Neural cell (in vitro differentiated cells): ENCODE results near the gene FITM2. TPM values are rescaled to one million over a fixed set of nuclear protein-coding genes. Genes with fewer than 3 reads are reported as not detected.

ENCODE experiments used
- H2AFZ ChIP-seq: fragments of 200-600, 300-800 bp; sonication (generic), shearing (Covaris generic); 2 replicates; pipeline ENCODE4 v1.6.0; 2014; ENCODE audit warnings: low read depth, mild to moderate bottlenecking, antibody characterized with exemption, low read length, moderate library complexity
- H3F3A ChIP-seq: fragments of 200-600 bp; shearing (Covaris generic); 2 replicates; pipeline ENCODE4 v1.6.1; 2016; ENCODE audit warnings: mild to moderate bottlenecking, moderate library complexity, mixed read lengths, antibody characterized with exemption, low read length; ENCODE audit not compliant: insufficient read depth, poor library complexity, severe bottlenecking
- H3K27ac ChIP-seq: fragments of 200-600, 300-800 bp; sonication (generic), shearing (Covaris generic); 2 replicates; pipeline ENCODE4 v1.5.1; 2014; ENCODE audit warnings: mild to moderate bottlenecking, low read length, moderate library complexity
- H3K27me3 ChIP-seq: fragments of 300-800, 200-600 bp; sonication (generic), shearing (Covaris generic); 2 replicates; pipeline ENCODE4 v1.6.0; 2014; ENCODE audit warnings: mild to moderate bottlenecking, low read depth, low read length, moderate library complexity; ENCODE audit not compliant: insufficient read depth
- H3K36me3 ChIP-seq: fragments of 300-800, 200-600 bp; sonication (generic), shearing (Covaris generic); 2 replicates; pipeline ENCODE4 v1.5.1; 2014; ENCODE audit warnings: mild to moderate bottlenecking, antibody characterized with exemption, low read length, moderate library complexity; ENCODE audit not compliant: insufficient read depth
- H3K4me2 ChIP-seq: fragments of 300-800, 200-600 bp; sonication (generic), shearing (Covaris generic); 2 replicates; pipeline ENCODE4 v1.6.0; 2014; ENCODE audit warnings: mild to moderate bottlenecking, low read length
- H3K4me3 ChIP-seq: fragments of 300-800, 200-600 bp; sonication (generic), shearing (Covaris generic); 2 replicates; pipeline ENCODE4 v1.5.1; 2014; ENCODE audit warnings: mild to moderate bottlenecking, low read length, moderate library complexity
- H3K79me2 ChIP-seq: fragments of 200-600 bp; shearing (Covaris generic); replicated peaks from 2 replicates; pipeline ENCODE4 v1.6.0; 2014; ENCODE audit warnings: mild to moderate bottlenecking, low read length, moderate library complexity; ENCODE audit not compliant: insufficient read depth
- H3K9ac ChIP-seq: fragments of 300-800, 200-600 bp; sonication (generic), shearing (Covaris generic); 2 replicates; pipeline ENCODE4 v1.6.1; 2016; ENCODE audit warnings: mild to moderate bottlenecking, low read length, mixed read lengths
- H3K9me2 ChIP-seq: fragments of 200-600 bp; shearing (Covaris generic); 2 replicates; pipeline ENCODE4 v1.6.1; 2016; ENCODE audit warnings: mild to moderate bottlenecking, low read length, mixed read lengths; ENCODE audit not compliant: insufficient read depth
- H3K9me3 ChIP-seq: fragments of 200-600, 300-800 bp; sonication (generic), shearing (Covaris generic); 2 replicates; pipeline ENCODE4 v1.6.1; 2016; ENCODE audit warnings: mild to moderate bottlenecking, mixed run types, low read length, moderate library complexity, mixed read lengths
- H4K20me1 ChIP-seq: fragments of 200-600 bp; shearing (Covaris generic); 2 replicates; pipeline ENCODE4 v1.6.1; 2016; ENCODE audit warnings: mild to moderate bottlenecking, mixed run types; ENCODE audit not compliant: insufficient read depth
- EP300 ChIP-seq: fragments of 450-650 bp; conservative IDR thresholded peaks from 2 replicates; pipeline ENCODE4 v1.6.1; 2014; ENCODE audit warnings: antibody characterized with exemption, mild to moderate bottlenecking, moderate library complexity; ENCODE audit not compliant: poor library complexity, severe bottlenecking
- EZH2 ChIP-seq: fragments of 200-600, 300-800 bp; shearing (Covaris generic), sonication (generic); IDR thresholded peaks from 2 replicates; pipeline ENCODE4 v1.6.1; 2014; ENCODE audit warnings: antibody characterized with exemption, low read length, borderline replicate concordance, mild to moderate bottlenecking; ENCODE audit not compliant: insufficient read depth, poor library complexity, severe bottlenecking
- MXI1 ChIP-seq: fragments of 450-650 bp; conservative IDR thresholded peaks from 2 replicates; pipeline ENCODE4 v1.6.1; 2014; ENCODE audit warnings: antibody characterized with exemption, mild to moderate bottlenecking; ENCODE audit not compliant: poor library complexity, severe bottlenecking
- POLR2AphosphoS5 ChIP-seq: IDR thresholded peaks from 2 replicates; pipeline ENCODE4 v1.6.1; 2012
- RAD21 ChIP-seq: fragments of 450-650 bp; conservative IDR thresholded peaks from 2 replicates; pipeline ENCODE4 v1.6.1; 2014; ENCODE audit warnings: antibody characterized with exemption, mild to moderate bottlenecking, moderate library complexity
- SMC3 ChIP-seq: fragments of 450-650 bp; conservative IDR thresholded peaks from 2 replicates; pipeline ENCODE4 v1.6.1; 2014; ENCODE audit warnings: antibody characterized with exemption, mild to moderate bottlenecking, moderate library complexity; ENCODE audit not compliant: poor library complexity
- TAF1 ChIP-seq: IDR thresholded peaks from 2 replicates; pipeline ENCODE4 v1.6.1; 2012; ENCODE audit warnings: low read depth
- polyA plus RNA-seq: library from polyadenylated mRNA; depleted of rRNA; stranded (reverse); fragments of >200 nt; gene quantifications from 2 replicates; pipeline ENCODE4 v1.2.3, GENCODE V29; 2014
- TF ChIP-seq, protein P1 (sequence below): fragments of 450-650 bp; IDR thresholded peaks from 2 replicates; pipeline ENCODE4 v1.5.1; 2014; ENCODE audit warnings: antibody characterized with exemption, mild to moderate bottlenecking, moderate library complexity; ENCODE audit not compliant: poor library complexity, severe bottlenecking
- TF ChIP-seq, protein P2 (sequence below): IDR thresholded peaks from 2 replicates; pipeline ENCODE4 v1.6.1; 2012; ENCODE audit warnings: borderline replicate concordance

Gene FITM2
- polyA plus RNA-seq, 1 donor from 2014 or later, result 5.5 TPM

DNA sequence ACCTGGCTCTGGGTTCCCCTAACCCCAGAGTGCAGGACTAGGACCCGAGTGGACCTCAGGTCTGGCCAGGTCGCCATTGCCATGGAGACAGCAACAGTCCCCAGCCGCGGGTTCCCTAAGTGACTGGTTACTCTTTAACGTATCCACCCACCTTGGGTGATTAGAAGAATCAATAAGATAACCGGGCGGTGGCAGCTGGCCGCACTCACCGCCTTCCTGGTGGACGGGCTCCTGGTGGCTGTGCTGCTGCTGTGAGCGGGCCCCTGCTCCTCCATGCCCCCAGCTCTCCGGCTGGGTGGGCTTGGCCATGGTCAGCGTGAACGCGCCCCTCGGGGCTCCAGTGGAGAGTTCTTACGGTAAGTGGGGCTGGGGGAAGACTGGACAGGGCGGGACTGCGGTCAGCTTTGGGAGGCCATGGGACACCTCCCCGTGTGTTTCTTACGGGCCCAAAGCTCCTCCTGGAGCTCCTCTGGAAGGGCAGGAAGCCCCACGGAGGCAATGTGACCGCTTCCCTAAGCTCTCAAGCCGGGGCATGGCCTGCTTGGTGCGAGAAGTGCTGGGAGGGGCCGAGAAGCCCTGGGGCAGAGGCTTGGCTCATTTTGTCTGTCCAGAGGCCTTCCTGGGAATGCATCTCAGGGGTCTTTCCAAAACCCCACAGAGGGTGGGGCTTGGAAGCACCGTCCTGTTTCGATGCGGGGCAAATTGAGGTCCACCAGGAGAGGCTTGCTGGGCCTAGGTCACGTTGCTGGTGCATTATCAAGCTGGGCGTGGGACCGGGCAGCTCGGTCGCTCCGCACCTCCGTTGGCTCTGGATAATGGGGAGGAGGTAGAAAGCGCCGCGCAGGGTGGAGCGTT lies 44.7 kb upstream of the FITM2 start, which contains the start of gene HNF4A:
TSS of gene HNF4A (plus strand) at position 202 of the 855 bp plus-strand sequence. CDS start at position 308, 106 bp downstream.
- TF ChIP-seq RAD21 (no peak), POLR2AphosphoS5 (no peak), EP300 (no peak), EZH2 (no peak), MXI1 (no peak), SMC3 (no peak), TAF1 (no peak)
- TF ChIP-seq, protein P1, sequence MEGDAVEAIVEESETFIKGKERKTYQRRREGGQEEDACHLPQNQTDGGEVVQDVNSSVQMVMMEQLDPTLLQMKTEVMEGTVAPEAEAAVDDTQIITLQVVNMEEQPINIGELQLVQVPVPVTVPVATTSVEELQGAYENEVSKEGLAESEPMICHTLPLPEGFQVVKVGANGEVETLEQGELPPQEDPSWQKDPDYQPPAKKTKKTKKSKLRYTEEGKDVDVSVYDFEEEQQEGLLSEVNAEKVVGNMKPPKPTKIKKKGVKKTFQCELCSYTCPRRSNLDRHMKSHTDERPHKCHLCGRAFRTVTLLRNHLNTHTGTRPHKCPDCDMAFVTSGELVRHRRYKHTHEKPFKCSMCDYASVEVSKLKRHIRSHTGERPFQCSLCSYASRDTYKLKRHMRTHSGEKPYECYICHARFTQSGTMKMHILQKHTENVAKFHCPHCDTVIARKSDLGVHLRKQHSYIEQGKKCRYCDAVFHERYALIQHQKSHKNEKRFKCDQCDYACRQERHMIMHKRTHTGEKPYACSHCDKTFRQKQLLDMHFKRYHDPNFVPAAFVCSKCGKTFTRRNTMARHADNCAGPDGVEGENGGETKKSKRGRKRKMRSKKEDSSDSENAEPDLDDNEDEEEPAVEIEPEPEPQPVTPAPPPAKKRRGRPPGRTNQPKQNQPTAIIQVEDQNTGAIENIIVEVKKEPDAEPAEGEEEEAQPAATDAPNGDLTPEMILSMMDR, result no peak
- TF ChIP-seq, protein P2, sequence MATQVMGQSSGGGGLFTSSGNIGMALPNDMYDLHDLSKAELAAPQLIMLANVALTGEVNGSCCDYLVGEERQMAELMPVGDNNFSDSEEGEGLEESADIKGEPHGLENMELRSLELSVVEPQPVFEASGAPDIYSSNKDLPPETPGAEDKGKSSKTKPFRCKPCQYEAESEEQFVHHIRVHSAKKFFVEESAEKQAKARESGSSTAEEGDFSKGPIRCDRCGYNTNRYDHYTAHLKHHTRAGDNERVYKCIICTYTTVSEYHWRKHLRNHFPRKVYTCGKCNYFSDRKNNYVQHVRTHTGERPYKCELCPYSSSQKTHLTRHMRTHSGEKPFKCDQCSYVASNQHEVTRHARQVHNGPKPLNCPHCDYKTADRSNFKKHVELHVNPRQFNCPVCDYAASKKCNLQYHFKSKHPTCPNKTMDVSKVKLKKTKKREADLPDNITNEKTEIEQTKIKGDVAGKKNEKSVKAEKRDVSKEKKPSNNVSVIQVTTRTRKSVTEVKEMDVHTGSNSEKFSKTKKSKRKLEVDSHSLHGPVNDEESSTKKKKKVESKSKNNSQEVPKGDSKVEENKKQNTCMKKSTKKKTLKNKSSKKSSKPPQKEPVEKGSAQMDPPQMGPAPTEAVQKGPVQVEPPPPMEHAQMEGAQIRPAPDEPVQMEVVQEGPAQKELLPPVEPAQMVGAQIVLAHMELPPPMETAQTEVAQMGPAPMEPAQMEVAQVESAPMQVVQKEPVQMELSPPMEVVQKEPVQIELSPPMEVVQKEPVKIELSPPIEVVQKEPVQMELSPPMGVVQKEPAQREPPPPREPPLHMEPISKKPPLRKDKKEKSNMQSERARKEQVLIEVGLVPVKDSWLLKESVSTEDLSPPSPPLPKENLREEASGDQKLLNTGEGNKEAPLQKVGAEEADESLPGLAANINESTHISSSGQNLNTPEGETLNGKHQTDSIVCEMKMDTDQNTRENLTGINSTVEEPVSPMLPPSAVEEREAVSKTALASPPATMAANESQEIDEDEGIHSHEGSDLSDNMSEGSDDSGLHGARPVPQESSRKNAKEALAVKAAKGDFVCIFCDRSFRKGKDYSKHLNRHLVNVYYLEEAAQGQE, result no peak
- no peaks in the 10 kb centered on the region for H3K9me2 ChIP-seq
- H3K79me2 ChIP-seq, result no peaks in the 10 kb centered on the region
- no peaks in the 10 kb centered on the region for H3K36me3 ChIP-seq
- no peak within 1 kb of the TSS for H3K4me2 ChIP-seq
- H4K20me1 ChIP-seq, result no peaks in the 10 kb centered on the region
- no peak within 1 kb of the TSS for H3K9ac ChIP-seq
- no peaks in the 10 kb centered on the region for H3K27me3 ChIP-seq
- H3K4me3 ChIP-seq, result no peak within 1 kb of the TSS
- no peak within 1 kb of the TSS for H2AFZ ChIP-seq
- H3F3A ChIP-seq, result no peaks in the 10 kb centered on the region
- H3K9me3 ChIP-seq, result no peaks in the 10 kb centered on the region
- no peak within 1 kb of the TSS for H3K27ac ChIP-seq

DNA sequence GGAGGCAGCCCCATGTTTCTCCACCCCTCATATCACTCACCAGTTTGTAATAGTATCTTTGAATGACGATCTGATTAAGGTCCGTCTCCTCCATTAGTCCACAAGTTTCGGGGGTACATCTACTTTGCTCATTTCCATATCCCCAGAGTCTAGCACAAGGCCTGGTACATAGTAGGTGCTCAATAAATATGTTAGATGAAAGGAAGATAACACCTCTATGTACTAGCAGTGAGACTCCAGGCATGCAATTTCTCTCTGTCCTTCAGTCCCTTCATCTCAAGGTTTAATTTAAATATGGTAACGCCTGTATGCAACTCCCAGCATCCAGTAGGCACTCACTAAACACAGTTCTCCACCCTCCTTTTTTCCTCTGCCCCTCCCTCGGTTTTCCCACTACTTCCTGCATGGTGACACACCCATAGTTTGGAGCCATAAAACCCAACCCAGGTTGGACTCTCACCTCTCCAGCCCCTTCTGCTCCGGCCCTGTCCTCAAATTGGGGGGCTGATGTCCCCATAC lies 44.0 kb upstream of the FITM2 start:
- TF ChIP-seq, protein P2, result no peak
- H3K36me3 ChIP-seq, result no peaks in the 10 kb centered on the region

More for the DNA sequence above, 44.0 kb upstream of the FITM2 start:
- H3K9me3 ChIP-seq, result no peaks in the 10 kb centered on the region
- H3K4me3 ChIP-seq, result no peak overlapping the region
- H3K27ac ChIP-seq, result no peak overlapping the region
- H3K27me3 ChIP-seq, result no peaks in the 10 kb centered on the region
- H4K20me1 ChIP-seq, result no peaks in the 10 kb centered on the region
- no peaks in the 10 kb centered on the region for H3K79me2 ChIP-seq
- H3K4me2 ChIP-seq, result no peak overlapping the region
- H2AFZ ChIP-seq, result no peak overlapping the region
- no peak overlapping the region for H3K9ac ChIP-seq
- no peaks in the 10 kb centered on the region for H3K9me2 ChIP-seq
- no peaks in the 10 kb centered on the region for H3F3A ChIP-seq
